Vagina (tissue), 2 donors: Measurements from ENCODE around the gene PCAT6. TPM values are rescaled to one million over a fixed set of nuclear protein-coding genes. Genes with fewer than 3 reads are reported as not detected.

Experiments used
- DNase-seq, 2 donors: peaks; one replicate each; pipeline ENCODE4 v3.0.0-alpha.2; 2017; ENCODE audit errors: extremely low spot score in 2 of 2
- H3K27ac ChIP-seq: fragments of 200-600 bp; sonication (generic); one replicate; pipeline ENCODE4 v1.5.1; 2019
- H3K27me3 ChIP-seq: fragments of 200-600 bp; sonication (generic); one replicate; pipeline ENCODE4 v1.5.1; 2019
- H3K36me3 ChIP-seq, 2 donors: fragments of 200-600 bp; sonication (generic); one replicate each; pipeline ENCODE4 v1.5.1; 2017 to 2019
- H3K4me1 ChIP-seq: fragments of 200-600 bp; sonication (generic); one replicate; pipeline ENCODE4 v1.5.1; 2019
- H3K4me3 ChIP-seq, 2 donors: fragments of 200-600 bp; sonication (generic); 1 replicate in 1 of 2; 2 replicates in 1 of 2; pipeline ENCODE4 v1.5.1; 2016 to 2019
- H3K9me3 ChIP-seq: fragments of 200-600 bp; sonication (generic); one replicate; pipeline ENCODE4 v1.5.1; 2019
- CTCF ChIP-seq, 3 experiments: fragments of 450-650 bp in 2 of 3; fragments of 200-600 bp in 1 of 3; sonication (generic) in 1 of 3; IDR thresholded peaks; one replicate each; pipeline ENCODE4 v1.5.1; 2017 to 2019; ENCODE audit warnings: antibody characterized with exemption in 3 of 3, mild to moderate bottlenecking in 2 of 3, moderate library complexity in 2 of 3
- POLR2A ChIP-seq, 2 donors: fragments of 450-650 bp; IDR thresholded peaks; one replicate each; pipeline ENCODE4 v1.6.1; 2017; ENCODE audit warnings: antibody characterized with exemption in 2 of 2, mild to moderate bottlenecking in 2 of 2, moderate library complexity in 2 of 2
- POLR2AphosphoS5 ChIP-seq, 2 donors: sonication (generic); formaldehyde crosslinking; IDR thresholded peaks; one replicate each; pipeline ENCODE4 v1.9.0; 2017; ENCODE audit warnings: antibody characterized with exemption in 2 of 2, mild to moderate bottlenecking in 2 of 2, low read depth in 1 of 2; ENCODE audit not compliant: insufficient read depth in 1 of 2
- intact Hi-C: fragments of 100-400 bp; cut with DNase I; formaldehyde crosslinking; loops from one replicate; pipeline ENCODE4 v1.15.1; 2023
- total RNA-seq: library from RNA; depleted of rRNA; stranded (reverse); fragments of >200 nt; gene quantifications from one replicate; pipeline ENCODE4 v1.2.3, GENCODE V29; 2016

Gene PCAT6
- total RNA-seq, 1 donor from 2014 or later, result not detected

- TF ChIP-seq POLR2A (IDR thresholded peaks at IDR 0.05) (no peak), CTCF (IDR thresholded peaks at IDR 0.05) (no peak), POLR2AphosphoS5 (IDR thresholded peaks at IDR 0.05; ENCODE audit: insufficient read depth in 1 of 2, low read depth in 1 of 2) (no peak)
- Histone ChIP-seq H3K4me3 (no peak overlapping the region), H3K36me3 (no peaks in the 10 kb centered on the region), H3K27ac (no peak overlapping the region), H3K4me1 (no peaks in the 10 kb centered on the region), H3K27me3 (no peaks in the 10 kb centered on the region), H3K9me3 (no peaks in the 10 kb centered on the region)
- intact Hi-C loops, result no loop called here
- DNase-seq, result no peak
Measured at GRCh38 chr1:202844259-202844658, 33.5 kb downstream of the PCAT6 start.

- Histone ChIP-seq H3K9me3 (no peaks in the 10 kb centered on the region), H3K27ac (no peak overlapping the region), H3K27me3 (no peaks in the 10 kb centered on the region), H3K4me1 (no peaks in the 10 kb centered on the region), H3K36me3 (no peaks in the 10 kb centered on the region), H3K4me3 (no peak overlapping the region)
- no peak for TF ChIP-seq POLR2AphosphoS5 (IDR thresholded peaks at IDR 0.05; ENCODE audit: insufficient read depth in 1 of 2, low read depth in 1 of 2)
- no peak for TF ChIP-seq POLR2A (IDR thresholded peaks at IDR 0.05)
- no peak for TF ChIP-seq CTCF (IDR thresholded peaks at IDR 0.05)
- intact Hi-C loops, result no loop called here
- no peak for DNase-seq
Measured at GRCh38 chr1:202844935-202845334, 34.2 kb downstream of the PCAT6 start.

DNA sequence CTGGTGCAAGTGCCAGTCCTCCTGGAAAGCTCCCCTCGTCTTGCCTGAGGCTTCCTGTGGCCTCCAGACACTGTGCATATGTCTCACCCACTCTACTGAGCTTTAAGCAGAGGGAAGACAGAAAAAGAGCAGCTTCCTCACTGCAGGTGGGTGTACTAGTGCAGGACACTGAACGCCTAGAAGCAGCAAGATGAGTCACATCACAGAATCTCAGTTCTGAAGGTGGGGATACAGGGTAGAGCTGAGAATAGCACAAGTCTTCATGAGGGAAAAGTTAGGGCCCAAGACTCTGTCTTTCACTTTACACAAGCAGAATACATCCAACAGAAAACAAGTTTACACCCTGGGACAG, 37.4 kb downstream of the PCAT6 start:
- no peaks in the 10 kb centered on the region for H3K27me3 ChIP-seq
- intact Hi-C loops, result no loop called here
- no peak for DNase-seq
- H3K36me3 ChIP-seq, result no peaks in the 10 kb centered on the region
- no peaks in the 10 kb centered on the region for H3K4me1 ChIP-seq
- H3K27ac ChIP-seq, result no peak overlapping the region
- no peak overlapping the region for H3K4me3 ChIP-seq
- TF ChIP-seq CTCF (IDR thresholded peaks at IDR 0.05), result no peak
- no peak for TF ChIP-seq POLR2A (IDR thresholded peaks at IDR 0.05)
- no peaks in the 10 kb centered on the region for H3K9me3 ChIP-seq

- intact Hi-C loops, result no loop called here
Measured at GRCh38 chr1:202850593-202851362, 40.0 kb downstream of the PCAT6 start.

More at GRCh38 chr1:202850593-202851362, 40.0 kb downstream of the PCAT6 start:
- H3K36me3 ChIP-seq, result no peaks in the 10 kb centered on the region
- no peaks in the 10 kb centered on the region for H3K9me3 ChIP-seq
- no peak for DNase-seq
- H3K4me3 ChIP-seq, result no peak overlapping the region
- TF ChIP-seq POLR2A (IDR thresholded peaks at IDR 0.05) (no peak), POLR2AphosphoS5 (IDR thresholded peaks at IDR 0.05; ENCODE audit: insufficient read depth in 1 of 2, low read depth in 1 of 2) (no peak), CTCF (IDR thresholded peaks at IDR 0.05) (no peak)
- H3K27ac ChIP-seq, result no peak overlapping the region
- H3K4me1 ChIP-seq, result no peaks in the 10 kb centered on the region
- no peaks in the 10 kb centered on the region for H3K27me3 ChIP-seq
